Lower leg skin (tissue), 3 donors: ENCODE results near the gene DRC7.

Experiments
- POLR2A ChIP-seq, 2 donors: fragments of 450-650 bp; IDR thresholded peaks; one replicate each; pipeline ENCODE4 v1.6.1; 2016 to 2017; ENCODE audit warnings: antibody characterized with exemption in 2 of 2, mild to moderate bottlenecking in 1 of 2, moderate library complexity in 1 of 2
- TF ChIP-seq, protein P1 (sequence below), 3 donors: fragments of 450-650 bp; IDR thresholded peaks; one replicate each; pipeline ENCODE4 v1.5.1; 2016; ENCODE audit warnings: antibody characterized with exemption in 3 of 3, mild to moderate bottlenecking in 3 of 3, moderate library complexity in 2 of 3

GRCh38 chr16:57721356-57722209 is 27.0 kb downstream of the DRC7 start:
- TF ChIP-seq, protein P1, sequence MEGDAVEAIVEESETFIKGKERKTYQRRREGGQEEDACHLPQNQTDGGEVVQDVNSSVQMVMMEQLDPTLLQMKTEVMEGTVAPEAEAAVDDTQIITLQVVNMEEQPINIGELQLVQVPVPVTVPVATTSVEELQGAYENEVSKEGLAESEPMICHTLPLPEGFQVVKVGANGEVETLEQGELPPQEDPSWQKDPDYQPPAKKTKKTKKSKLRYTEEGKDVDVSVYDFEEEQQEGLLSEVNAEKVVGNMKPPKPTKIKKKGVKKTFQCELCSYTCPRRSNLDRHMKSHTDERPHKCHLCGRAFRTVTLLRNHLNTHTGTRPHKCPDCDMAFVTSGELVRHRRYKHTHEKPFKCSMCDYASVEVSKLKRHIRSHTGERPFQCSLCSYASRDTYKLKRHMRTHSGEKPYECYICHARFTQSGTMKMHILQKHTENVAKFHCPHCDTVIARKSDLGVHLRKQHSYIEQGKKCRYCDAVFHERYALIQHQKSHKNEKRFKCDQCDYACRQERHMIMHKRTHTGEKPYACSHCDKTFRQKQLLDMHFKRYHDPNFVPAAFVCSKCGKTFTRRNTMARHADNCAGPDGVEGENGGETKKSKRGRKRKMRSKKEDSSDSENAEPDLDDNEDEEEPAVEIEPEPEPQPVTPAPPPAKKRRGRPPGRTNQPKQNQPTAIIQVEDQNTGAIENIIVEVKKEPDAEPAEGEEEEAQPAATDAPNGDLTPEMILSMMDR (IDR thresholded peaks at IDR 0.05), result no peak
- TF ChIP-seq POLR2A (IDR thresholded peaks at IDR 0.05), result no peak
